CD14-positive monocyte (primary cell): ENCODE results near the gene CEP97. TPM values are rescaled to one million over a fixed set of nuclear protein-coding genes. Genes with fewer than 3 reads are reported as not detected.
A peak's percentile ranks its signal among the peaks of the same experiment; 100 is the strongest.

Experiments
- DNase-seq, 3 donors: peaks; one replicate each; pipeline ENCODE4 v3.0.0-alpha.2; 2011 to 2022
- H2AFZ ChIP-seq: 2 replicates; pipeline ENCODE4 v1.6.0; 2012; ENCODE audit warnings: mild to moderate bottlenecking, low read depth, low read length, inconsistent platforms; ENCODE audit not compliant: insufficient read depth, poor library complexity, severe bottlenecking
- H3K27ac ChIP-seq, 2 donors: 1 replicate in 1 of 2; 2 replicates in 1 of 2; pipeline ENCODE4 v1.5.1; 2012 to 2013; ENCODE audit warnings: low read length in 2 of 2, control low read depth in 1 of 2, inconsistent platforms in 1 of 2, low read depth in 1 of 2, mild to moderate bottlenecking in 1 of 2
- H3K27me3 ChIP-seq, 2 donors: one replicate each; pipeline versions ENCODE4 v1.6.0 to v1.6.1; 2011 to 2013; ENCODE audit warnings: low read length in 2 of 2; ENCODE audit not compliant: control insufficient read depth in 2 of 2, insufficient read depth in 2 of 2
- H3K36me3 ChIP-seq, 2 donors: replicated peaks in 1 of 2; 1 replicate in 1 of 2; 2 replicates in 1 of 2; pipeline versions ENCODE4 v1.5.1 to v1.6.1; 2012 to 2013; ENCODE audit warnings: low read length in 2 of 2, control low read depth in 1 of 2, inconsistent platforms in 1 of 2, mild to moderate bottlenecking in 1 of 2; ENCODE audit not compliant: insufficient read depth in 2 of 2, control insufficient read depth in 1 of 2
- H3K4me1 ChIP-seq, 2 donors: 1 replicate in 1 of 2; 2 replicates in 1 of 2; pipeline versions ENCODE4 v1.5.1 to v1.6.1; 2012 to 2013; ENCODE audit warnings: low read length in 2 of 2, control low read depth in 1 of 2, inconsistent platforms in 1 of 2, mild to moderate bottlenecking in 1 of 2, moderate library complexity in 1 of 2; ENCODE audit not compliant: insufficient read depth in 2 of 2, control insufficient read depth in 1 of 2
- H3K4me2 ChIP-seq: replicated peaks from 2 replicates; pipeline ENCODE3; 2012; ENCODE audit warnings: low read length, moderate library complexity, mild to moderate bottlenecking; ENCODE audit not compliant: poor library complexity, severe bottlenecking; ENCODE audit errors: extremely low read depth
- H3K4me3 ChIP-seq, 3 experiments: fragments of 200-600 bp in 1 of 3; sonication (generic) in 1 of 3; replicated peaks in 1 of 3; 1 replicate in 2 of 3; 2 replicates in 1 of 3; pipeline ENCODE4 v1.5.1; 2011 to 2013; ENCODE audit warnings: low read length in 3 of 3, mild to moderate bottlenecking in 3 of 3, control low read depth in 2 of 3, low read depth in 2 of 3, inconsistent platforms in 1 of 3, moderate library complexity in 1 of 3
- H3K79me2 ChIP-seq: 2 replicates; pipeline ENCODE4 v1.6.0; 2012; ENCODE audit warnings: mild to moderate bottlenecking, control low read depth, inconsistent platforms, low read length, moderate library complexity; ENCODE audit not compliant: insufficient read depth
- H3K9ac ChIP-seq: 2 replicates; pipeline ENCODE4 v1.6.0; 2017; ENCODE audit warnings: low read length, mild to moderate bottlenecking; ENCODE audit not compliant: insufficient read depth, poor library complexity, severe bottlenecking
- H3K9me3 ChIP-seq, 2 donors: replicated peaks in 1 of 2; 1 replicate in 1 of 2; 2 replicates in 1 of 2; pipeline versions ENCODE4 v1.5.1 to v1.6.1; 2012 to 2013; ENCODE audit warnings: low read length in 2 of 2, control low read depth in 1 of 2; ENCODE audit not compliant: control insufficient read depth in 1 of 2, insufficient read depth in 1 of 2
- H4K20me1 ChIP-seq: 2 replicates; pipeline ENCODE4 v1.6.0; 2012; ENCODE audit warnings: mild to moderate bottlenecking, low read length, control low read depth, moderate library complexity; ENCODE audit not compliant: insufficient read depth
- H3K27ac Mint-ChIP-seq, 7 donors: one replicate each; pipeline ENCODE4 v1.8.0; 2020; ENCODE audit warnings: mild to moderate bottlenecking in 7 of 7, mixed read lengths in 7 of 7, moderate library complexity in 6 of 7, inconsistent platforms in 2 of 7
- H3K27me3 Mint-ChIP-seq, 3 donors: one replicate each; pipeline ENCODE4 v1.8.0; 2021 to 2022; ENCODE audit warnings: low read depth in 3 of 3, mild to moderate bottlenecking in 3 of 3, mixed read lengths in 3 of 3, moderate library complexity in 3 of 3, inconsistent platforms in 1 of 3
- H3K36me3 Mint-ChIP-seq, 2 donors: one replicate each; pipeline ENCODE4 v1.8.0; 2020; ENCODE audit warnings: mixed read lengths in 2 of 2, inconsistent platforms in 1 of 2, mild to moderate bottlenecking in 1 of 2
- H3K4me1 Mint-ChIP-seq: one replicate; pipeline ENCODE4 v1.8.0; 2020; ENCODE audit warnings: mild to moderate bottlenecking, mixed read lengths
- H3K4me3 Mint-ChIP-seq, 2 donors: one replicate each; pipeline ENCODE4 v1.8.0; 2020; ENCODE audit warnings: mild to moderate bottlenecking in 2 of 2, mixed read lengths in 2 of 2, moderate library complexity in 1 of 2
- H3K9me3 Mint-ChIP-seq, 7 donors: one replicate each; pipeline ENCODE4 v1.8.0; 2020 to 2022; ENCODE audit warnings: mixed read lengths in 7 of 7, mild to moderate bottlenecking in 6 of 7, moderate library complexity in 6 of 7, inconsistent platforms in 2 of 7
- CTCF ChIP-seq: fragments of 200-600 bp; IDR thresholded peaks from one replicate; pipeline ENCODE4 v1.8.0; 2022; ENCODE audit warnings: antibody characterized with exemption, mild to moderate bottlenecking
- WGBS: methylation state at CpG from one replicate; pipeline ENCODE4 v1.1.5; 2013; ENCODE audit warnings: missing lambda C conversion rate; ENCODE audit not compliant: insufficient coverage; 5-methylcytosine and 5-hydroxymethylcytosine counted together
- intact Hi-C, 2 donors: fragments of 100-400 bp; cut with micrococcal nuclease; formaldehyde crosslinking; loops; one replicate each; pipeline versions ENCODE4 v1.15.0 to v1.15.1; 2023
- polyA plus RNA-seq, 3 donors: library from polyadenylated mRNA; depleted of rRNA in 1 of 3; unstranded in 2 of 3; stranded (reverse) in 1 of 3; fragments of 300-500 nt in 2 of 3; fragments of >200 nt in 1 of 3; fragmentation: Illumina TruSeq in 2 of 3; gene quantifications; 1 replicate in 2 of 3; 2 replicates in 1 of 3; pipeline ENCODE4 v1.2.3, GENCODE V29; 2012 to 2021

The CEP97 gene
- polyA plus RNA-seq, 3 donors = 0.79 to 1.7 (median 1.5) TPM

GRCh38 chr3:101784855-101785613 lies 60.6 kb downstream of the CEP97 start:
- TF ChIP-seq CTCF = no peak
- H3K36me3 ChIP-seq = peaks cover 44 to 64% of the 10 kb centered on the region in 2 donors
- intact Hi-C loops = no loop called here
- peak overlapping the region; percentile 51 for H2AFZ ChIP-seq
- peaks cover 85% of the 10 kb centered on the region for H3K79me2 ChIP-seq
- Mint-ChIP-seq H3K36me3 (peaks cover 53 to 68% of the 10 kb centered on the region in 2 donors), H3K4me3 (peak overlapping the region; percentile 25 to 71), H3K4me1 (peaks cover 59% of the 10 kb centered on the region), H3K27ac (peak overlapping the region; percentile 87 to 96 (median 93)), H3K9me3 (no peaks in the 10 kb centered on the region), H3K27me3 (peaks cover 0 to 1% (median 0%) of the 10 kb centered on the region in 3 donors)
- no peaks in the 10 kb centered on the region for H4K20me1 ChIP-seq
- H3K27me3 ChIP-seq = no peaks in the 10 kb centered on the region
- H3K9me3 ChIP-seq = no peaks in the 10 kb centered on the region
- 29% methylated on average over 3 of the region's 5 CpGs for WGBS
- peak; percentile 51 to 80 (median 61) for DNase-seq
- H3K9ac ChIP-seq = peak overlapping the region; percentile 15
- peak overlapping the region in 2 of 3 experiments; percentile 41 to 66 for H3K4me3 ChIP-seq
- H3K4me2 ChIP-seq = peak overlapping the region; percentile 77
- peaks cover 48 to 58% of the 10 kb centered on the region in 2 donors for H3K4me1 ChIP-seq
- peak overlapping the region; percentile 18 to 85 for H3K27ac ChIP-seq

- H3K4me1 ChIP-seq = peaks cover 15 to 21% of the 10 kb centered on the region in 2 donors
- intact Hi-C loops = no loop called here
- Mint-ChIP-seq H3K27me3 (no peaks in the 10 kb centered on the region), H3K36me3 (peaks cover 76 to 98% of the 10 kb centered on the region in 2 donors), H3K4me3 (peak overlapping the region; percentile 13 to 73), H3K4me1 (peaks cover 33% of the 10 kb centered on the region), H3K9me3 (peaks cover 3 to 11% (median 6%) of the 10 kb centered on the region in 7 donors), H3K27ac (peak overlapping the region in 6 of 7 donors; percentile 9 to 82 (median 38))
- H3K9me3 ChIP-seq = no peaks in the 10 kb centered on the region
- peaks cover 31% of the 10 kb centered on the region for H4K20me1 ChIP-seq
- no peak for TF ChIP-seq CTCF
- WGBS = 57% methylated on average over 1 of the region's 4 CpGs
- no peak for DNase-seq
- H3K27me3 ChIP-seq = no peaks in the 10 kb centered on the region
- no peak overlapping the region for H3K9ac ChIP-seq
- no peak overlapping the region for H2AFZ ChIP-seq
- H3K4me2 ChIP-seq = no peak overlapping the region
- peak overlapping the region in 1 of 2 donors; percentile 45 for H3K27ac ChIP-seq
- peaks cover 98% of the 10 kb centered on the region for H3K79me2 ChIP-seq
- peaks cover 59 to 93% of the 10 kb centered on the region in 2 donors for H3K36me3 ChIP-seq
- H3K4me3 ChIP-seq = no peak overlapping the region
Observed at GRCh38 chr3:101791778-101792177, 67.4 kb downstream of the CEP97 start.
